Smooth muscle cell (in vitro differentiated cells): ENCODE data around the gene TUBD1. TPM values are rescaled to one million over a fixed set of nuclear protein-coding genes. Genes with fewer than 3 reads are reported as not detected.

Experiments
- DNase-seq: peaks from one replicate; lab custom pipeline; 2025; ENCODE audit not compliant: unreplicated experiment; lab: John Stamatoyannopoulos, UW
- H2AFZ ChIP-seq: fragments of 200-600 bp; sonication (generic); 2 replicates; pipeline ENCODE4 v1.6.0; 2016; ENCODE audit warnings: antibody characterized with exemption, low read depth, mild to moderate bottlenecking
- H3F3A ChIP-seq: fragments of 200-600 bp; sonication (generic); 2 replicates; pipeline ENCODE4 v1.6.0; 2017; ENCODE audit warnings: antibody characterized with exemption, low read depth
- H3K27ac ChIP-seq: fragments of 200-600 bp; sonication (generic); 2 replicates; pipeline ENCODE4 v1.5.1; 2016; ENCODE audit warnings: low read depth, mild to moderate bottlenecking
- H3K27me3 ChIP-seq: fragments of 200-600 bp; sonication (generic); 2 replicates; pipeline ENCODE4 v1.6.1; 2016; ENCODE audit warnings: low read depth, mild to moderate bottlenecking
- H3K36me3 ChIP-seq: fragments of 200-600 bp; sonication (generic); 2 replicates; pipeline ENCODE4 v1.5.1; 2016; ENCODE audit warnings: low read depth
- H3K4me1 ChIP-seq: fragments of 200-600 bp; sonication (generic); 2 replicates; pipeline ENCODE4 v1.5.1; 2016; ENCODE audit warnings: low read depth
- H3K4me2 ChIP-seq: fragments of 200-600 bp; sonication (generic); 2 replicates; pipeline ENCODE4 v1.6.0; 2016; ENCODE audit warnings: mild to moderate bottlenecking
- H3K4me3 ChIP-seq: fragments of 200-600 bp; sonication (generic); 2 replicates; pipeline ENCODE4 v1.5.1; 2016; ENCODE audit warnings: mild to moderate bottlenecking
- H3K79me2 ChIP-seq: fragments of 200-600 bp; sonication (generic); 2 replicates; pipeline ENCODE4 v1.6.0; 2016; ENCODE audit warnings: low read depth, mild to moderate bottlenecking
- H3K9ac ChIP-seq: fragments of 200-600 bp; sonication (generic); 2 replicates; pipeline ENCODE4 v1.6.0; 2016; ENCODE audit warnings: low read depth
- H3K9me3 ChIP-seq: fragments of 200-600 bp; sonication (generic); replicated peaks from 2 replicates; pipeline ENCODE4 v1.5.1; 2016; ENCODE audit warnings: low read depth
- H4K20me1 ChIP-seq: fragments of 200-600 bp; sonication (generic); 2 replicates; pipeline ENCODE4 v1.6.0; 2016; ENCODE audit warnings: low read depth
- WGBS: methylation state at CpG from one replicate; pipeline ENCODE4 v1.1.7; 2016; ENCODE audit warnings: low lambda C conversion rate; 5-methylcytosine and 5-hydroxymethylcytosine counted together
- polyA plus RNA-seq: library from polyadenylated mRNA; unstranded; fragments of >200 nt; fragmentation: Nextera tagmentation; extraction: Ambion mirVana; gene quantifications from 2 replicates; pipeline ENCODE4 v1.2.1, GENCODE V29; 2016
- total RNA-seq: library from RNA; depleted of rRNA; stranded (reverse); fragments of >200 nt; gene quantifications from 2 replicates; pipeline ENCODE4 v1.2.3, GENCODE V29; 2014
- TF ChIP-seq, protein P1 (sequence below): fragments of 200-600 bp; sonication (generic); IDR thresholded peaks from 2 replicates; pipeline ENCODE4 v1.5.1; 2017; ENCODE audit warnings: borderline replicate concordance, mild to moderate bottlenecking, antibody characterized with exemption; ENCODE audit not compliant: insufficient read depth, poor library complexity, severe bottlenecking

TUBD1 gene
- total and polyA plus RNA-seq, 2 experiments from 2014 or later, result 10.3 to 21.8 TPM

DNA sequence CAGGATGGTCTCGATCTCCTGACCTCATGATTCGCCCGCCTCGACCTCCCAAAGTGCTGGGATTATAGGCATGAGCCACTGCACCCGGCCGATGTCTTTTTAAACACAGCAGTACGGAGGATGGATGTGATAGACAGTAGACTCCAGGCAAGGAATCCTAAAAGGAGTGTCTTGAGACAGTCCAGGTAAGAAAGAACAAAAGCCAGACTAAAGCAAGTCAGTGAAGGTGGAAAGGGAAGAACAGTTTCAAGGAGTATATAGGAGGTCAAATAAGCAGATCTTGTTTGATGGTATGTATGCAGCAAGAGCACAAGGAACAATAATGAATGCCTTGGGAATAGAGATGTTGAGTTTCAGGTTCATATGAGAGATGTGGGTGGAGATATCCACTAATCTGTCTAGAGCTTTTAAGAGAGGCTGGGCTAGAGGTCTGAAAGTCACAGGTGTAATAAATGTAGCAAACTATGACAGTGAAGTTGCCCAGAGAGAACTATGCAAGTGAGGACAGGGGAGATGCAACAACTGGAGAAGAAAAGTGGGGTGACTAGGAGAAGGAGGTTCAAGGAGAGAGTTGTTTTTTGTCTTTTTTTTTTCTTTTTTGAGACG, 4.5 kb downstream of the TUBD1 start:
- peaks cover 6% of the 10 kb centered on the region for H3K4me1 ChIP-seq
- peaks cover 22% of the 10 kb centered on the region for H3K79me2 ChIP-seq
- H2AFZ ChIP-seq, result no peak overlapping the region
- no peak overlapping the region for H3K4me3 ChIP-seq
- no peaks in the 10 kb centered on the region for H3K27me3 ChIP-seq
- WGBS, result 96% methylated on average over 8 of the region's 8 CpGs
- H3K9me3 ChIP-seq, result no peaks in the 10 kb centered on the region
- TF ChIP-seq, protein P1, sequence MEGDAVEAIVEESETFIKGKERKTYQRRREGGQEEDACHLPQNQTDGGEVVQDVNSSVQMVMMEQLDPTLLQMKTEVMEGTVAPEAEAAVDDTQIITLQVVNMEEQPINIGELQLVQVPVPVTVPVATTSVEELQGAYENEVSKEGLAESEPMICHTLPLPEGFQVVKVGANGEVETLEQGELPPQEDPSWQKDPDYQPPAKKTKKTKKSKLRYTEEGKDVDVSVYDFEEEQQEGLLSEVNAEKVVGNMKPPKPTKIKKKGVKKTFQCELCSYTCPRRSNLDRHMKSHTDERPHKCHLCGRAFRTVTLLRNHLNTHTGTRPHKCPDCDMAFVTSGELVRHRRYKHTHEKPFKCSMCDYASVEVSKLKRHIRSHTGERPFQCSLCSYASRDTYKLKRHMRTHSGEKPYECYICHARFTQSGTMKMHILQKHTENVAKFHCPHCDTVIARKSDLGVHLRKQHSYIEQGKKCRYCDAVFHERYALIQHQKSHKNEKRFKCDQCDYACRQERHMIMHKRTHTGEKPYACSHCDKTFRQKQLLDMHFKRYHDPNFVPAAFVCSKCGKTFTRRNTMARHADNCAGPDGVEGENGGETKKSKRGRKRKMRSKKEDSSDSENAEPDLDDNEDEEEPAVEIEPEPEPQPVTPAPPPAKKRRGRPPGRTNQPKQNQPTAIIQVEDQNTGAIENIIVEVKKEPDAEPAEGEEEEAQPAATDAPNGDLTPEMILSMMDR, result no peak
- H4K20me1 ChIP-seq, result no peaks in the 10 kb centered on the region
- no peak for DNase-seq
- no peak overlapping the region for H3K9ac ChIP-seq
- H3F3A ChIP-seq, result no peaks in the 10 kb centered on the region
- no peak overlapping the region for H3K27ac ChIP-seq
- no peaks in the 10 kb centered on the region for H3K36me3 ChIP-seq
- no peak overlapping the region for H3K4me2 ChIP-seq

DNA sequence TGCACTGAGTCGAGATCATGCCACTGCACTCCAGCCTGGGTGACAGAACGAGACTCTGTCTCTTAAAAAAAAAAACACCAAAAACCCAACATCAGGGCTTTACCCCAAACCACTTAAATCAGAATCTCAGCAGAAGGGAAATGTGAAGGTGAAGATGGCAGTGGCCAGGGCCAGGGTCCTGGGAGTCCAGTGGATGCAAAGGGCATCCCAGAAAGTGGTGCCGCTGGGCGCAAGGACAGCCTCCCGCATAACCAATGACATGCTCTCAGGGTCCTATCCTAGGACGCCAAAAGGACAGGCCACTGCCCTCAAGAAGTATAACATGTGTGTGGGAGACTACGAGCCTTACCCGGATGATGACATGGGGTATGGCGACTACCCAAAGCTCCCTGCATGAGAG, 7.9 kb downstream of the TUBD1 start:
- Histone ChIP-seq H4K20me1 (no peaks in the 10 kb centered on the region), H3K27ac (no peak overlapping the region), H3K27me3 (no peaks in the 10 kb centered on the region), H3K4me2 (no peak overlapping the region), H3K79me2 (no peaks in the 10 kb centered on the region), H2AFZ (no peak overlapping the region), H3K4me1 (no peaks in the 10 kb centered on the region), H3K9me3 (no peaks in the 10 kb centered on the region), H3K36me3 (no peaks in the 10 kb centered on the region), H3K9ac (no peak overlapping the region), H3F3A (no peaks in the 10 kb centered on the region), H3K4me3 (no peak overlapping the region)
- TF ChIP-seq, protein P1, result no peak
- no peak for DNase-seq
- 98% methylated on average over 9 of the region's 9 CpGs for WGBS

DNA sequence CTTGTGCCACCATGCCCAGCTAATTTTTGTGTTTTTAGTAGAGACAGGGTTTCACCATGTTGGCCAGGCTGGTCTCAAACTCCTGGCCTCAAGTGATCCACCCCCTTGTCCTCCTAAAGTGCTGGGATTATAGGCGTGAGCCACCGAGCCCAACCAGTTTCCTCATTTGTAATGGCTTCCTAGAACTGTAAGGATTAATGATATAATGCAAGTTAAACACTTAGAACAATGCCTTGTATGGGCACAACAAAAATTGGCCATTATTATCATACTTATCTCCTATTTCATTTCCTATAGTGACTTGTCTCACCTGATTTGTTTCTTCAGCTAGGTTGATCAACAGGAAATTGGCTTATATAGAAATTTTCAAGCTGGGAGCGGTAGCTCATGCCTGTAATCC, 14.1 kb downstream of the TUBD1 start:
- no peaks in the 10 kb centered on the region for H3K9me3 ChIP-seq
- no peaks in the 10 kb centered on the region for H3K36me3 ChIP-seq
- H3F3A ChIP-seq, result no peaks in the 10 kb centered on the region
- 98% methylated on average over 3 of the region's 3 CpGs for WGBS
- TF ChIP-seq, protein P1, result no peak
- H3K27ac ChIP-seq, result no peak overlapping the region
- H3K4me3 ChIP-seq, result no peak overlapping the region
- no peaks in the 10 kb centered on the region for H3K79me2 ChIP-seq
- H3K4me2 ChIP-seq, result no peak overlapping the region
- H3K9ac ChIP-seq, result no peak overlapping the region
- no peaks in the 10 kb centered on the region for H3K27me3 ChIP-seq
- no peak for DNase-seq
- no peak overlapping the region for H2AFZ ChIP-seq
- H4K20me1 ChIP-seq, result no peaks in the 10 kb centered on the region
- no peaks in the 10 kb centered on the region for H3K4me1 ChIP-seq

DNA sequence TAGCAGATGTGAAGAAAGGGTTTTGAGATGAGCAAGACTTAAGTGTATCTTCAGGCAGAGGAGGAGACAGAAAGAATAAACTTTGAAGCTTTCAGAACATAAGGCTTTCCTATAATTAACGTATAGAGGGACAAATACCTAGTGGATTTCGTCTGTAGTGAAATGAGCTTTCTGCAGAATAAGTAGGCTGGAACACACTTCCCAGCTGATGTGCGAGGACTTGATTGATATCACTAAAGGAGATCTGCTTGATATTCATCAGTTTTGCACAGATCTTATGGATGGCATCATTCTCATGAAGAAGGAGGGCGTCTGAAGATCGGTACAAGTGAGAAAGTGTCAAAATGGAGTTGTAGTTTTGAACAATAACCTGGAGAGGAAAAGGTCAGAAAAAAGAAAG, 14.8 kb downstream of the TUBD1 start:
- Histone ChIP-seq H3K36me3 (no peaks in the 10 kb centered on the region), H3K79me2 (no peaks in the 10 kb centered on the region), H2AFZ (no peak overlapping the region), H4K20me1 (no peaks in the 10 kb centered on the region), H3K27ac (no peak overlapping the region), H3F3A (no peaks in the 10 kb centered on the region), H3K4me2 (no peak overlapping the region), H3K4me3 (no peak overlapping the region), H3K4me1 (no peaks in the 10 kb centered on the region), H3K9me3 (no peaks in the 10 kb centered on the region), H3K27me3 (no peaks in the 10 kb centered on the region), H3K9ac (no peak overlapping the region)
- TF ChIP-seq, protein P1, result no peak
- 96% methylated on average over 5 of the region's 5 CpGs for WGBS
- DNase-seq, result no peak
